Activated T-cell treated with anti-CD3 and anti-CD28 coated beads, Interleukin-2, amount 50 U/mL, for 48 hours (primary cell): ENCODE data around the gene ZMAT5.

Experiments
- DNase-seq, 2 experiments: peaks; one replicate each; pipeline ENCODE4 v3.0.0-alpha.2; 2020

ZMAT5 gene

DNA sequence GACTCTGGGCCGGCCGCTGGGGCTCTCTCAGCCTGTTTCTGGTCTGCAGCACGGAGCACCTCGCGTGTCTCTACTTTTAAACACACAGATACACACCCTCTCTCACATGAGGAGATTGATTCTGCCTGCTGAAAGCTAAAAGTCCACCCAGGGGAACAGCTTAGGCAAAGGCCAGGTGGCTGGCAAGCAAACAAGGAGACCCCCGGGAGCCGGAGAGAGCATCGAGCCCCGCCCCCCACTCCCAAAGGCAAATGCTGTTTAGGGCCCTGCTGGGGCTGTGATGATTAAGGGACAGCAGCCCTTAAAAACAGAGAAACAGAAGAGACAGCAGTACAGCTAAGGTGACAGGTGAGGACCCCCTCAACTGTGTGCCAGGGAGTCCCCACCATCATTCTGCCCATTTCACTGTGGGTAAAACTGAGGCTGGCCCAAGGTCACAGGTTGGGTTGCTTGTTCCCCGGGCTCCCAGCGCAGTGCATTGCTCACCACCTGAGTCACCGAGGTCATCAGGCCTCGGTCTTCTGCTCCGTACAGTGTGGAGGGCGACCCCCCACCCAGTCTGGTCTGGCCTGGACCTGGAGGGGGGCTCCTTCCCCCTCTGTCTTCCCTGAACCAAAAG, 40.2 kb downstream of the ZMAT5 start:
- no peak for DNase-seq

GRCh38 chr22:29726106-29726505, 40.7 kb downstream of the ZMAT5 start:
- no peak for DNase-seq

GRCh38 chr22:29724843-29725242, 42.0 kb downstream of the ZMAT5 start:
- no peak for DNase-seq

DNA sequence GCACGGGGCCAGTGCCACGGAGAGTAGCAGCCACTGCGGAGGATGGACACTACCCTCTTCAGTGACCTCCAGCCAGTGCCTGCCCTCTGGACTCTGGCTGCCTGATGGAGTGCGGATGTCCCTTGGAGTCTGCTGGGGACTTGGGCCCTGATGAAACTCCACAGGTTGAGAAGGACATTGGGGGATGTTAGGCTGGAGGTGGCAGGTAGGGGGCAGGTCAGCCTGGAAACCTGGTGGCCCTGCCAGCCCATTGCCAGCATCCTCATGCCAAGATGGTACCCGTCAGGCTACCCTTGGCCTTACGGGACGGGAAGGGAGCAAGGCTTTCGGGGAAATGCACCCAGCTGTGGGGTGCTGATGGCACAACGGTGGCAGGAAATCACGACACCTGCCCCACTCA, 43.0 kb downstream of the ZMAT5 start:
- no peak for DNase-seq

- DNase-seq: no peak
Measured at GRCh38 chr22:29722587-29722986, 44.2 kb downstream of the ZMAT5 start.

DNA sequence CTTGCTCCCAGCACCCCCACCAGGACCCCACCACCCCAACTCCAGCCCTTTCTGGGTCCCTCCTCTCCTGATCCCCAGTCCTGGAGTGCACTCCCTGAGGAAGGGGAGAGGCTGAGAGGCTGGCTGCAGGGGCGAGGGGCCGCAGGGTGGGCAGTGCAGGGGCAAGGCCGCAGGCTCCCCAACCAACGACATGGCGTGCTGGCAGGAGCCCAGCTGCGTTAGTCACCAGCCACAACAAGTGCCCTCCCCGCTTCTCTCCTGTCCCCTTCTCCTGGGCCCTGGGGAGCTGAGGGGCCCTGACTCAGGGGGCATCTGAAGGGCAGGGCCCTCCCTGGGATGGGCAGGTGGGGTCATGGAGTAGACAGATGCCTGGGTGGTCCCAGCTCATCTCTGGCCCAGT, 44.7 kb downstream of the ZMAT5 start:
- no peak for DNase-seq

- no peak for DNase-seq
Measured at GRCh38 chr22:29720811-29721323, 45.9 kb downstream of the ZMAT5 start.

- DNase-seq: peak in 1 of 2 experiments; percentile 26
Measured at GRCh38 chr22:29719899-29720645, 46.7 kb downstream of the ZMAT5 start, which contains the start of gene CABP7. CABP7 (plus strand) TSS chr22:29720003; CDS start chr22:29720425, 422 bp downstream.

GRCh38 chr22:29718949-29719898, 47.6 kb downstream of the ZMAT5 start:
- no peak for DNase-seq

- DNase-seq: no peak
Measured at GRCh38 chr22:29717789-29718188, 49.0 kb downstream of the ZMAT5 start.

DNA sequence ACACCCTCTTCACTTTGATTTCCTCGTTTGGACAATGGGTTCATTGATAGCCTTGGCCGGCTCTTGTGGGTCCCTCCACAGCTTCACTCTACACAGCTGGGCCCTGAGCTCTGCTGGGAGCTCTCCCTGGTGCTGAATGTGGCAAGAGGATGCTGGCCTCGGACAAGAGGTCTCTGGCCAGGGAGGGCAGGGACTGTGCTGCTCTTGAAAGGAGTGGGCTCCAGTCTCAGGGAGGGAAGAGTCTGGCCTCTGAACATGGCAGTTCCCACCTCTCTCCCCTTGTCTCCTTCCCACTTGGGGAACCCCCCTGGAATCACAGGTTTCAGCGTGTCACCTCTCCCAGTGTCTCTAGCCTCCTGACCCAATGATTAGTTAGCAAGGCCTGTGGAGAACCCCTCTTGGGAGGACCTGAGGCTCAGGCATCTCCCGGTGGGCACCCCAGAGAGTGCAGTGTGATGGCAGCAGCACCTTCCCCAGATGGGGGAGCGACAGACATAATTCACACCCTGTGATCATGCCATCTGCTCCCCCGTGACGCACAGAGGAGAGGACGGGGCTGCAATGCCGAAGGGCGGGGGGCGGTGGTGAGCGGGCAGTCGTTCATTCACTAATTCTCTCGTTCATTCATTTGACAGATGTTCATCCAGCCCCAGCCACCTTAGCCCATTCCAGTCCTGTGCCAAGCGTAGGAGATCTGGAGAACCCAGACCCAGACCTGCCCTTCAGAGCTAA, 49.8 kb downstream of the ZMAT5 start:
- DNase-seq: peak in 1 of 2 experiments; percentile 42

GRCh38 chr22:29715705-29716104, 51.1 kb downstream of the ZMAT5 start:
- no peak for DNase-seq

- no peak for DNase-seq
Measured at GRCh38 chr22:29715240-29715639, 51.6 kb downstream of the ZMAT5 start.

DNA sequence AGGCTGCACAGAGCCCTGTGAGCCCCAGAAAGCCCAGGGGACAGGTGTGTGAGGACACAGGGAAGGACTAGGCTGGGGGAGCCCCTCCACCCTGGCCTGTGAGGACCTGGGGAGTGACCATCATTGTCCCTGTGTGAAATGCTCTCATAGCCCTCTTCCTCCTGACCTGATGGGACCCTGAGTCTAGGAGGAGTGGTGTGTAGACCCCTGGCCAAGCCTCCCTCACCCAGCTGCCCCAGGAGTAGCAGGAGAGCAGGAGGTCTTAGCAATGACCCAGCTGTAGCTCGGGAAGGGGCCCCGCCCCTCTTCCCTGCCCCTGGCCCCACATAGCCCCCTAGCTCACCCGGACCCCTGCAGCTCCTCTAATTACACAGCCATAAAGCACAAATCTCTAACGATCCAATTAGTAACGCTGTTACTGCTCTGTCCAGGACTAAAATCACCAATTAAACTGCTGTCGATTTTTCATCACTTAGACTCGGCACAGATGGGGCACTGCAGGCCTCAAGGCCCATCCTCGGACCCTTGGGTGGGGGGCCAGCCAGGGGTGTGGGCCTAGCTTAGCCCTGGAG, 53.6 kb downstream of the ZMAT5 start:
- DNase-seq: no peak

GRCh38 chr22:29712119-29712518, 54.7 kb downstream of the ZMAT5 start:
- DNase-seq: no peak

DNA sequence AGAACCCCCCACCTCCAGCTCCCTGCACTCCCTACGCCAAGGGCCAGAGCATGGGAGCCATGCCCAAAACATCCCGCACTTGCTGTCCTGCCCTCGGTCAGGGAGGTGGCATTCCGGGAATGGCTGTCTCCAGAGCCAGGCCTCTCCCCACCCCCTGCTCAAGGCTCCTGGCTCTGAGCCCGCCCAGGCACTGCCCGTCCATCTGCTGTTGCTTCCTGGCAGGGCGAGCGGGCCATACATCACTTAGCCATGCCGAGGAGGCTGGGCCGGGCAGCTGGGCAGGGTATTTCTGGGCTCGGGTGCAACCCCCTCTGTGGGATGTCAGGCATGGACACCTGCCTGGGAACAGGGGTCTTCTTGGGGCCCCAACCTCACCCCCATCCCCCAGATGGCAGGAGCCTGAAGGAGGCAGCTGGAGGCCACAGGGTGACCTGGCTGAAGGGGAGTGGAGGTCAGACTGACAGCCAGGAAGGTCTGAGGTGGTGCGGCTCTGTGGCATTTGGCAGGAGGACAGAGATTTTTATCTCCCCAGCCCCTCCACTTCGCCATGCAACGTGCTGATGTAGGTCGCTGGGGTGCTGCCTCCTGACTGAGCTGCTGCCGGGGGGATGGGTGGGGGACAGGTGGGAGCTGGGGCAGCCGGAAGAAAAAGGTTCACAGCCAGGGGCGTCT, 55.7 kb downstream of the ZMAT5 start:
- DNase-seq: no peak

DNA sequence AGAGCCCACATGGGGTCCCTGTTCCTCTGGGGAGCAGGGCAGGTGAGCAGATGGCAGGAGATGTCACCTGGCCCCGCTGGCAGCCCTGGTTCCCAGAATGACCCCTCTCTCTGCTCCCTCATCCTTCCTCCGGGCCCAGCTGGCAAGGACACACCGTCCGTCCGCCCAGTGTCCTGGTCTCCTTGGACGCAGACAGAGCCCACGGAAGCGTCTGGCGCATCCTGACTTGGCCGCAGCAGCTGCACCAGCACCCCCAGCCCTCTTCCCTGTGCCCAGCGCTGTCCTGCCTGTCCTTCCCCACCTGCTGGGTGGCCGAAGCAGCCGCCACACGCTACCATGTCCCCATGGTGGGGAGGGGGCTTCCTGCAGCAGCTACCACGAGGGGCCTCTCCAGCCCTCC, 56.6 kb downstream of the ZMAT5 start:
- no peak for DNase-seq

GRCh38 chr22:29707471-29707870, 59.3 kb downstream of the ZMAT5 start:
- DNase-seq: no peak

DNA sequence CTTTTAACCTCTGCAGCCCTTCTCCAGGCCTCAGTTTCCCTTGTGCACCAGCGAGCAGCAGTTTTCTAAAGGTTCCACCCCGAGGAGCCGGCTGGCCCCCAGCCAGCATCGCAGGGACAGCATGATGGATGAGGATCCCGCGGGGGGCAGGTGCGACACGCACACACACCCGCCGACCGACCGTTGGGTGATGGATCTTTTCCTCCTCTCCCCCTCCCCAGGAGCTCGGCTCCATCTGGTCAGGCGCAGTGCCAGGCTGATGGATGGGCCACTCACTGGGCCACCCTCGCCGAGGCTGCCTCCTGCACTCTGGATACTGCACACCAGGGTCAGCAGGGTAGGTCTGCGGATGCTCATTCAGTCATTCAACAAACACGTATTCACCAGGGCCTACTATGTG, 59.8 kb downstream of the ZMAT5 start:
- no peak for DNase-seq

- no peak for DNase-seq
Measured at GRCh38 chr22:29706486-29706885, 60.3 kb downstream of the ZMAT5 start.

DNA sequence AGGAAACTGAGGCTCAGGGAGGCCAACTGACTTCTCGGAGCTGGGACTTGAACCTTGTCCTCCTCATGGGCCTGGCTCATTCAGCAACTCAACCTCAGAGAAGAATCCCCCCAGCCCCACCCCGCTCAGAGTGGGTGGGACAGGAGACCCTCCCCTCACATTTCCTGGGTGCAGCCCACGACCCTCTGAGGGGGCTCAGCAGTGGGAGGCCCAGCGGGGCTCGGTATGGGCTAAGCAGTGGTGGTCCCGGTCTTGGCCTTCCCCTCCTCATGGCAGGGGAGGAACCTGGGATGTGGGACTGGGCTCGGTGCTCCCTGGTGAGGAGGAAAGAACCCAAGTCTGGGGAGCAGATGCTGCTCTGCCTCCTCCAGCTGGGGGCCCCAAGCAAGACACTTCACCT, 61.2 kb downstream of the ZMAT5 start:
- DNase-seq: no peak
